ENCODE measurements around the gene SEMA5B.

The SEMA5B gene

DNA sequence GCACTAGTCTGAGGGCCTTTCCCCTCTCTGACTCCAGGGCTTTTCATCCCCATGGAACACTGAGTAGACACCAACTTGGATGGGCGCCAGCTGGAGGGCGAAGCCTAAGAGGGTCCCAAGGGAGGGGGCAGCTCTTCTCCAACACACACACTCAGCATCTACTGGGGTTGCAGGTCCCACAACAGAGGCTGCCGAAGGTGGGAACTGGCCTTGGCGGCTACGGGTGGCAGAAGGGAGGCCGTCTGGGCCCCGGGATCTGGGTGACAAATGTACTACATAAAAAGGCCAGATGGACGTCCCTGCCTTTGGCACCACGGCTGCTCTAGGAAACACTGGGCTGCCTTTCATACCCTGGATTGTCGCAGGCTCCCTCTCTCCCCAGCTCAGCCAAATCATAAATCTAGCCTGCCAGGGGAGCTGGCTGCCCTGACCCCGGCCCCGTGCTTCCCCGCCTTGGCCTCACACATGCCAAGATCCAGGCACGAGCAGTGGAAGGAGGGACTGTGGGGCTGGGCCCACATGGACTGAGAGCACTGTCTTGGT lies 31.5 kb downstream of the SEMA5B start:
- no peak for DNase-seq (ENCODE audit: low read depth in 2 of 2)

DNA sequence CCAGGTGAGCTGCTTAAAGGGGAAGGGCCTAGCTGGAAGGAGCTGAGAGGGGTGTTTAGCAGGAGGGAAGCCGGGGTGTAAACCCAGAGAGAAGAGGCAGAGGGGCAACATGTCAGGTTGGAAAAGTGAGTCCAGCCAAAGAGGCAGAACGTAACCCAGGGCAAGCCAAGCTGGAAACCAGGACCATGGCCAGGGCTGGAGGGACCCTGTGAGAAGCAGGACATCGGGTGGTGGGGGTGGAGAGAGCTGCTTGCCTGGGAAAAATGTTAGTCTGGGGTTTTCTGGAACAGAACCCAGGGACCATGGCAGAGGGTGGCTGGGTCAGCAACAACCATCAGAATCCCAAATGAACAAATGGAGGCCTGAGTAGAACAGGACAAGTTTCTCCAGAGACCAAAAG lies 32.6 kb downstream of the SEMA5B start:
- no peak for DNase-seq (ENCODE audit: low read depth in 2 of 2)

DNA sequence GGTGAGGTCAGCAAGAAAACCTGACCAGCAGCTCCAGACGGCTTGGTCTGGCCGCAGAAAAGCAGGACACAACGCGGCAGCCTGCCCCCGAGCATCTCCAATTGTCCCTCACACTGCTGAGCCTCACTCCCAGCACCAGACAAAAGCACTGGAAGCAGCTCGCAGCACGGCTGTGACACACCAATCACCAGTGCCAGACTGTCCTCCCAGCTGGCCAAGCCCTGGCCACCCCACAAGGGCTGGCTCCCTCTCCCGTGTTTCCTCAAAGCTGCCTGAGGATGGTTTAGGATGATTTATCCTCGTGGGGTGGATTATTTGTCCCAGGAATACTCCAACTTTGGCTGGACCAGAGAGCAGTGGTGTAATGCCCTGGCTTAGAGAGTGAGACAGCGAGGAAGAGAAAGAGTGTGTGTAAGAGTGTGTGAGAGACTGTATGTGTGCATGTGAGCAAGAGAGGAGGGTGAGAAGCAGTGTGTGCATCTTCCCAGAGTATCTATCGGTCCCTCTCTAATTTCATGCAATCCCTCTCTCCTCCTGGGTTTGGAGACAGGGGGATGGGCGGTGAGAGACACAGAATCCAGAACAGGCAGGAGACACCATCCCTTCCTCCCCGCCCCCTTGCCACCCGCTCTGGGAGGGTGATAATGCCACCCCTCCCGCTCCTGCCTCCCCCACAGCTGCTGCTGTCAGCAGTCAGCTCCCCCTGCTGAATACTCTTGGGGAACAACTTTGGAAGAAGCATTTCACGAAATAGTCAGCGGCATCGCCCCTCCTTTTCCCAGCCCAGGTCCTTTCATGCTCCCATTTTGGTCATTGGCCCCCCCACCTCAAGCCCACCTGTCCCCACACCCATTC lies 34.2 kb downstream of the SEMA5B start:
- no peak for DNase-seq (ENCODE audit: low read depth in 2 of 2)

DNA sequence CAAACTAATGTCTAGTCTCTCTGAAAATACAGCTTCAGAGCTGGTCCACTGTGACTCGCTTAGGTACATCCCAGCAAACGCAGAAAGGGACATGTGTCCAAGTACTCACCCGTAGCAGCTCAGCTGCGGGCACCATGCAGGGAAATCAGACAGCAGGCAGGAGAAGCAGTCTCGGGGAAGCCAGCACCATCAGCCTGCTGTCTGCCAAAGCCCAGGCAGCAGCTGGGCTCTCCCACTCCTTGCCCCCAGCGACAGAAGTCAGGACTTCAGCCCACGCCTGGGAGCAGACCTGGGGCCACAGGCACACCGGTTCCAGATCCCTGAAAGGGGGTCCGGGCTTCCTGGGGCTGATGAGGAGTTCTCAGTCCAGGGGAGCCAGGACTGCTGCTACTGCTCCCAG lies 34.9 kb downstream of the SEMA5B start:
- DNase-seq (ENCODE audit: low read depth in 2 of 2) = no peak

DNA sequence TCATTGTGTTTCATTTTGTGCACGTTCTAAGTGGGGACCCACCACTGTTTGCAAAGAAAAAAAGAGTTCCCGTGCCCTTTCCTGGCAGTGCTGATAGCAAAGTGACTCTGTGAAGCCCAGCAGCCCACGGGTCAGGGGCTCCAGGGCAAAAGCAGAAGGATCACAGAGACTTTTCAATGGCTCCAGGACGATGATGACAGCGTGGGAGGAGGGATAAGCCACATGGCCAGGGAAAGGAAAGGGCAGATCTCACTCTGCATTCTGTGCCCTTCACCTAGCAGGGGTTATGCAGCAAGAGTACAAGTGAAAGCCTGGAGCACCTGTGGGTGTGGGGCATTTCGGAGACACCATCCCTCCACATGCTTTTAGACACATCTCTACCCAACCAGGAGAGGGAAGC lies 35.4 kb downstream of the SEMA5B start:
- DNase-seq (ENCODE audit: low read depth in 2 of 2) = no peak

DNA sequence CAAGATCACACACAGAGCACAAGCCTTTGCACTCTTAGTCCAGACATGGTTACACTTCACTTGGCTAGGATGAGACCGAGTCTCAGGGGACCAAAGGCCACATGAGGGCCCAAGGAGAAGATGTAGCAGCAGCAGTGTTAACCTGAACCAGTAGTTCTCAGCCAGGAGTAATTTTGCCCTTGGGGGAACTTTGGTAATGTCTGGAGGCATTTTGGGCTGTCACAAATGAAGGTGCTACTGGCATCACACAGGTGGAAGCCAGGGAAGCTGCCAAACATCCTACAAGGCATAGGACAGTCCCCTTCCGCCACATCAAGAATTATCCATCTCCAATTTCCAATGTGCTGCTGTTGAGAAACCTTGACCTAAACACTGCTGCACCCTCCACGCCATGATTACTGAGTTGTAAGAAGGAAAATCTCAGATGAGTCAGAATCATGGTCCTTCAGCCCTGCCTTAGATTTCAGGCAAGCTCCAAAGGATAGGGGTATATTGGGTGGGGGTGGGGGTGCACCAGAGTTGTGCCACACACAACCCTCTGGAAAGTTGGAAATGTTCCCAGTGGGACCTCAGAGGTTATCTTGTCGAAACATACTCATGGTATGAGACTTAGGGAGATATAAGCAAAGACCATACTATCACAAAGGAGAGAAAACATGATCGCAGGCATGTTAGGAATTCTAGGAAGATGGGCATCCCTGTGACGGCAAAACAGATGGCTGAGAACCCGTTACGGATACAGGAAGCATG lies 36.2 kb downstream of the SEMA5B start:
- no peak for DNase-seq (ENCODE audit: low read depth in 2 of 2)

DNA sequence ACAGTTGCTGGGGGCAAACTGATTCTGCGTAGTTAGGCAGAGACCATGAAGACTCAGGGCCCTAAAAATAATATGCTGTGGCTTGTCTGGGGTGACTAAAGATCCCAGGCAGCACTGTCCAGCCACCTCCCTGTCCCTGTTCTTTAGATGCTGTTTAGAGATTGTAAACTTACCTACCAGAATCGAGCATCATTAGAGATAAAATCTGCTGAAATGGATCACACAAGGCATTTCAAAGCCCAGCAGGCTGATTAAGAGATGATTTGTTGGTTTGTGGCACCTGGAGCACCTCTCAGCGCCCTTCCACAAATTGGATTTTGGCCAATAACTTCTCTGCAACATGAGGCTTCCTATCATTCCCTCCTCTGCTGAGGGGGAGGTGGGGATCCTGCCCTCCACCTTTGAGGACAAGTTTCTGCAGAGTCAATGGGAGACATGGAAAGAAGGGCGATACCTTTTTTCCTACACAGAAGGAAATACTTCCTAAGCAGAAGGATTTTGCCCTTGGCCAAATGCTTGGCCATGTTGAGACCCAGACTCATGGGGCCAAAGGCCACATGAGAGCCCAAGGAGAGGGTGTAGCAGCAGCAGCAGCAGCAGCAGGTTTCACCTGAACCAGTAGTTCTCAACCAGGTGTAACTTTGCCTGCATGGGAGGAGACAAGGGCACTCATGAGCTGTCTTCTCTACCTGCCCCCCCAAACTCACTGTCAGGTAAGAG lies 37.5 kb downstream of the SEMA5B start:
- DNase-seq (ENCODE audit: low read depth in 2 of 2) = no peak

DNA sequence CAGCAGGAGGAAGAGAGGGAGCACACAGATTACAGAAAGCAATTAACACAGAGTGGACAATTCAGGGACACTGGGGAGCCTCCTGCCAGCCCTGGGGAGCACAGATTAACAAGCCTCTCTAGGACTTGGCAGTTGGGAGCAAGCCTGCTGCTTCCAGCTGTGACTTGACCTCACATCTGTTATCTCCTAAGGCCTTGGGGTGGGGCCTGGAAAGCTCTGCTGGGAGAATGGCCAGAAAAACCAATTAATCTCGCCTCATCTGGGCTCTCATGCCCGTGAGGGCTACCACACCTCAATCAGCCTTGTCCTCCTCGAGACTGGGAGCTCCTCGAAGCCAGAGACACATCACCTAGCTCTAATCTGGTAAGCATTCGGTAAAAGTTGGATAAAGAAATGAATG lies 39.1 kb downstream of the SEMA5B start:
- no peak for DNase-seq (ENCODE audit: low read depth in 2 of 2)

DNA sequence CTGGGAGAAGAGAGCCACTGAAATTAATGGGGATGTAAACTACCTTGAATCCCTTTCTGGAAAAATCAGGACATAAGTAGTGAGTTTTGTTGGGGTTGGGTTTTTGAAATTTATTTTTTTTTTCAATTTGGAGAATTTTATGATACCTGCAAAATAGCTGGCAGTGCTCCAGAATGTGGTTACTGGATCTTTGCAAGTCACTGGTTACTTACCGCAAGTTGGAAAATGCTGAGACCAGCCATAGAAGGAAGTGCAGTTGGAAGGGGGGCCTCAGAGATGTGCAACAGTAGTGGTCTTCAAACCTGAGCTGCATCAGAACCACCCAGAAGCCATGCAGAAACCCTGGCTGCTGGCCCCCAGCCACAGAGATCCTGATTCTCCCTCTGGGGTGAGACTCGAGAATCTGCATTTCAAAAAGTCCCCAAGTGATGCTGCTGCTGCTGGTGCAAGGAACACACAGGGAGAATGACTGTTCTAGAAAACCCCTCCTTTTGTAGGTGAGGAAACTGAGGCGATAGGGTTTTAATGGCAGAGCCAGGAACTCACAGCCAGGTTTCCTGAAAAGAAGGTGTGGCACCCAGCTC lies 39.7 kb downstream of the SEMA5B start:
- DNase-seq (ENCODE audit: low read depth in 2 of 2) = no peak

DNA sequence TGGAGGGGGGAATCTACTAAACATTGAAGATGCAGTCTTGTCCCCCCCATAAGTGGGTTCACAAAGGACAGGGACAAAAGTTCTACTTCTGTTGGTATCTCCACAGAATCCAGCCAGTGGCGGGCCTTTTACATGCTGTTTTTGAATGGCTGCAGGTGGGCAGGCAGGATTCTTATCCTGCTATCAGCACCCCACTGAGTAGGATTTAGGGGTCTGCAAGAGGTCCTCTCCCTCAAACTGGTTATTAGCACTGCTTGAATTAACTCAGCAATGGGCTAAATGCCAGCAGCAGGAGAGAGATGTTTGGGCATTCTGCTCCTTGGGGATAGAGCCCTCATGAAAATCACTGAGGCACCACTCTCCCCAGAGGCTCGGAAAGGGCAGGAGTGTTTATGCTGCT lies 40.3 kb downstream of the SEMA5B start:
- no peak for DNase-seq (ENCODE audit: low read depth in 2 of 2)

DNA sequence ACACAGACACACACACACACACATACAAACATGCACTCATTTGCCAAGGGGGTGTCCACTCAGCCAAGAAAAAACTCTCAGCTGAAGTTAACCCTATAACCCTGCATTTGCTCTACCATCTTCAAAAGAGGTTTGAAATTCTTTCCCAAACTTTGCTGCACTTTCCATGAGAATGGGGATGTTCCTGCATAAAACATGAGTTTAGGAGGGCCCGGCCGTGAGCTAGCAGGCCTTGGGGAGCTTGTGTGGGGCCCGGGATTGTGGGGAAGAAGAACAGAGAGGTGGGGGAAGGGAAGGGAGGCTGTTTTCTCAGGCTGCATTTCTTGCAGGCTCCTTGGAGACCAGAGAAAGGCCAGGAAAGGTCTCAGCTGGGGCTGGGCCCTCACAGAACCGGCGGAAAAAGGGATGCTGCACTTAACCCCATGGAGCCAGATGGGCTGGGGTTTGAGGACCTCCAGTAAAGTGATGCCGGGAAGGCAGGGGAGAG lies 40.8 kb downstream of the SEMA5B start:
- DNase-seq (ENCODE audit: low read depth in 2 of 2) = no peak

DNA sequence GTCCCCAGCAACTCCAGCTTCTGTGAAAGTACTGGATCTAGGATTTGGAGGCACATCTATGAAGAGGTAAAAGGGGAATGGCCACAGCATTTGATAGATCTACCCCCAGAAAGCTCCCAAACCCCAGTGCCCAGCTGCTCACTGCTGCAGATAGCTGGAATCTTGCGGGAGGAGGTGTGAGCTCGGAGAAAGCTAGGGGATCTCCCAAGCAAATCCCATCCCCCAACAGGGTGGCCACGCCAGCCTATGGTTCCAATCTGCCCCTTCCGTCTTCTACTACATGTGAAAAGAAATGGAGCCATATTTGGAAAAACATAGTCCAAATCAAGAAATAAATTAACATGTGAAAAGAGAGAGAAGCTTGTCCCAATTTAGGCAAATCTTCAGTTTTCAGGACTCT lies 42.0 kb downstream of the SEMA5B start:
- DNase-seq (ENCODE audit: low read depth in 2 of 2) = no peak

DNA sequence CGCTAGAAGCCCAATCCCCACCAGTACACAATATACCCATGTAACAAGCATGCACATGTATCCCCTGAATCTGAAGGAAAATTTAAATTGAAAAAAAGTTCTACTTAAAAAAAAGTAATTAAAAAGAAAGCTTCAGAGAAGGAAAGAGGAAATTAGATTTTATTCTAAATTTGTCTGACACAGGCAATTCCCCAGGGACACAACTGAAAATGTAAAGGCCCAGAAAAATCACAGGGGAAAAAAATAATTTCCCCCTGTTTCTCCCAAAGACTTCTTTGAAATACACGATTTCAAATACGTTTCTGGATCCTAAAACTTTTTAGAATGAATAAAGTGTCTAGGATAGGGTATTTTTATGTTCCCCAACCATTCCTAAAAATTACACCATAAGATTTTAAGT lies 42.9 kb downstream of the SEMA5B start:
- no peak for DNase-seq (ENCODE audit: low read depth in 2 of 2)

DNA sequence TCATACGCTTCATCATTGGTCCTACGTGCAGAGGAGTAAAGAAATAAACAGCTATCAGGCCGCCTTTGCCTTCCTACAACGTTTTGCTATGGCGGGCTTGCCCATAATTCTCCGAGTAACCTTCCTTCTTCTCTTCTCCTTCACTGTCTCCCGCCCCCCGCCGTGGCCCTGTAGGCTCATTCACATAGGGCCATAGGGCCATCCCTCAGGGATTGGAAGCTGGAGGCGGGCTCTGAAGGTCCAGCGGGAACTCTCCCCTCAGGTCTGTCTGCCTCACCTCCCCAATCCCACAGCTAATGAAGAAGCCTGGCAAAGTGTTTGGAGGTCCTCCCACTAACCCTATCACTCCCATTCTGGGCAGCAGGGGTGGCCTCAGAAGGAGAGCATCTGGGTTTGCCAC lies 43.6 kb downstream of the SEMA5B start:
- no peak for DNase-seq (ENCODE audit: low read depth in 2 of 2)

DNA sequence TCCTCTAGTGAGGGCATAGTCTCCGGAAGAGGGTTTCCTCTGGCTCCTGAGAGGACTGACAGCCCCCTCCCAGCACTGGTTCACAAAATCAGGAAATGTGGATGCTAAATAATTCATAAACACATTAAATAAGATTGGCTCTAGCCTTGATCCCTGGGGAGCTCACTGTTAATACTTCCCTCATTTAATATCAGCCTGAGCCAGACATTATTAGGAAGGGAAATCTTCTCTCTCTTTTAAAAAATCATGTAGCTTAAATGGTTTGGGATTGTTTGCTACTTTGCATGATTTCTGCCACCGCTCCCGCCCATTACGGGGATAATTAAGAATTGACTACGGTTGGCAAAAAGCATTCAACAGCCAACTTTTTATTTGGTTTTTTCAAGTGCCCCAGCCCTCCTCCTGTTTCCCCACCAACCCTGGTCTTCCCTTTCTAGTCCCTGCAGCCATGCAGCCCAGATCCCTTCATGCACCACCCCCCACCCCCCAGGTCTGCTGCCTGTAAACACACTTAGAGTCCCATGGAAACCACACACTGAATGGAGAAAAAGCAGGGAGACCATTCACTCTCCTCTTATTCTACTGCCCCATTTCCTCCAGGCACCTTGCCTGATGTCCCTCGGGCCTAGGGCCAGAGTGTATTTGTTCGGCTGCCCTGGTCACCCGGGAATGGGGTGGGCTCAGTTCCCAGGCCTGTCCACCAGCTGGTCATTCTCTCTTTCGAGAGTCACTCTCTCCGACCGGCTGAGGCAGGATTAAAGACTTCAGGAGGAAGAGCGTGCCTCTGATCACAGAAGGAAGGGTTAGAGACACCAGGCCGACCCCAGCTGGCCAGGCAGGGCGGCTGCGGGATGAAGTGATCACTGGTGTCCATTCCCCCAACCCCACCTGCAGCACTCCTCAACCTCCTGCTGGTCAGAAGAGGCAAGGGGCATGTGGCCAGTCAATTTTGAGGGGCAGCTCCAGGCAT lies 45.1 kb downstream of the SEMA5B start:
- no peak for DNase-seq (ENCODE audit: low read depth in 2 of 2)

DNA sequence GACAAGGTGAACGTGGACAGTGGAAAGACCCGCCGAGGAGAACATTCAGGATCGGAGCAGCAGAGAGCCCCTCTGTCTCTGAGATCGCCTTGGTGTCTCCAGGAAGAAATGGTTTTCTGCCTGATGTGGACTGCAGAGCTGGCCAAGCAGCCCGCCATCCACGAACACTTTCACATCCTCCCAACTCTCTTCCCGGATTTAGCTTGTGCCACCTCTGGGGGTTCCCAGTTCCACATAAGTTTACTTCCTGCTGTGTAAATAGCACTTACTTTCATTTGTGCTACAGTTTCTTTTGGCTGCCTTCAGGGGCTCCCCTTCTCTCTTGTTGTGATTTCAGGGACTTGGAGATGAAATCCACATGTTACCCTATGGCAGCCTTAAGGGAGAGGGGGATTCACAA lies 48.4 kb downstream of the SEMA5B start:
- no peak for DNase-seq (ENCODE audit: low read depth in 2 of 2)

DNA sequence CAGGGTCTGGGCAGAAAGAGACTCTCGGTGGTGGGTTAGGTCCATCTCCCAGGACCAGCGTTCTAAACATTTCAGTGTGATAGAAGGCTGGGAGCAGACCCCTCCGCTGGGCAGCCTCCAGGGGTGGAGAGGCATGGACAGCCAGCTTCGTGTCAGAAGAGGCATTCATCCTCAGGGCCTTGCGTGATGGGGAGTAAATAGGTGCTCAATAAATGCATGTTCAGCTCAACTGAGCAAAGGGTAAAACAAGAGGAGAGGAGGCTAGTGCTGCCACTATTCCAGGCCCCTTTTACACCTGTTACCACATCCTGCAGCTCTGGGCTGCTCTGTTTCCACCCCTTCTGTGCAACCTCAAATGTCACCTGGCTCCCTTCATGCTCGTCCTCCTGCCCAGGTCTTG lies 49.0 kb downstream of the SEMA5B start:
- DNase-seq (ENCODE audit: low read depth in 2 of 2) = no peak

DNA sequence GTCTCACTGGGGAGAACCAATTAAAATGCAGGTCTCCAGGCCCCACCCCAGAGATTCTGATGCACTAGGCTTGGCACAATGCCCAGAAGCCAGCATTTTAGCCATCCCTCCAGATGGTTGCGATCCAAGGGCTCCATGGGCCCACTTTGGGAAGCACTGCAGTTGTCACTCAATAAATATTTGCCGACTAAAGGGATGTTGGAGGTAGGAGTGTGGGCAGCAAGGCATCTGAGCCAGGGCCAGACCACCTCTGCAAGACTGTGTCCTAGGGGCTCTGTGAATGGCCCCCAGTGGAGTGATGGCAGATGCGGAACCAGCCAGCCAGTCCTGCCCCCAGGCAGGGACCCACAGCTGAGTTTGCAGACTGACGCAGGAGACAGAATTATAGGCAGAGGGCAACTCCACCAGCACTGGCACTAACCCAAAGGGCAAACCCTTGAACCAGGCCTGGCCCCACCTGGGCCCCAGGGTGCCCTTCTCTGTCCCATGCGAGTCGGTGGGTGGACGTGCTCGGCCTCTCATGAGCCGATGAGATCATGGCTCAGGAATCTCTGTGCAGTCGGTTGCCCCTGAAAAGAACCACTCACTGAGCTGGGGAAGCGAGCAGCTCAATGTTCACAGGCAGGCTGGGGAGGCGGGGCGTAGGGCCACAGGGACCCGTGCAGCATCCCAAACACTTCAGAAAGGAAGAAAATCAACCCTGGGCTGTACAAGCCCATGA lies 49.7 kb downstream of the SEMA5B start:
- no peak for DNase-seq (ENCODE audit: low read depth in 2 of 2)

DNA sequence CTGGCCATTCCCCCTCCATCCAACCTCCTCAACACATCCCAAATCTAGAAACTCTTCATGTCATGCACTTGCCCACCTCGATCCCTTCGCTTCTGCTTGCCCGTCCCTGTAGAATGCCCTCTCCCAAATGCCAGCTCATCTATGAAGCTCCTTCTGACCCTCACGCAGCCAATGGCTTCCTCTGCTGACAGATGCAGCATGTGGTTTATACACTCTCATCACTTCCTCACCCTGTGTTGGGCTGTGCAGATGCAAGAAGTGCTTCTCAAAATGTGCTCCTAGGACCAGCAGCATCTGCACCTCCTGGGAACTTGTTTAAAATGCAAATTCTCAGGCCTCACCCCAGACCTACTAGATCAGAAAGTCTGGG lies 51.7 kb downstream of the SEMA5B start:
- no peak for DNase-seq (ENCODE audit: low read depth in 2 of 2)
